Activated naive CD4-positive, alpha-beta T cell treated with anti-CD3 and anti-CD28 coated beads, Interleukin-2, amount 50 U/mL, for 72 hours (primary cell): Measurements from ENCODE around the gene IPO7. TPM values are rescaled to one million over a fixed set of nuclear protein-coding genes. Genes with fewer than 3 reads are reported as not detected.
"Not testable (repeated sequence)": the region's sequence is repeated elsewhere in the genome, so short reads cannot be mapped to it uniquely, and the experiment has no call there.

Experiments used
- ATAC-seq, 2 donors: fragments of 150-1000 bp; cut with Tn5 transposase; 2 replicates each; pipeline ENCODE4 v1.10.0; 2021; ENCODE audit warnings: mild to moderate bottlenecking in 2 of 2, moderate library complexity in 2 of 2
- DNase-seq, 2 donors: peaks; one replicate each; pipeline ENCODE4 v3.0.0; 2021 to 2022; ENCODE audit warnings: low spot score in 2 of 2
- H3K27ac Mint-ChIP-seq, 2 donors: one replicate each; pipeline ENCODE4 v1.8.0; 2022; ENCODE audit warnings: mild to moderate bottlenecking in 2 of 2, mixed read lengths in 2 of 2
- H3K36me3 Mint-ChIP-seq, 2 donors: one replicate each; pipeline ENCODE4 v1.8.0; 2022; ENCODE audit warnings: mixed read lengths in 2 of 2
- H3K9me3 Mint-ChIP-seq, 2 donors: one replicate each; pipeline ENCODE4 v1.8.0; 2022; ENCODE audit warnings: mixed read lengths in 2 of 2
- total RNA-seq, 2 donors: library from RNA; stranded (reverse); gene quantifications; one replicate each; pipeline ENCODE4 v1.2.3, GENCODE V29; 2022

IPO7 gene
- total RNA-seq: 100 to 1,000 TPM; 146 to 147 TPM

- Mint-ChIP-seq H3K9me3 (peaks cover 0 to 5% of the 10 kb centered on the region in 2 donors), H3K36me3 (peaks cover 25 to 27% of the 10 kb centered on the region in 2 donors), H3K27ac (peak within 1 kb of the TSS; percentile 97)
- peak; percentile 98 to 99 for ATAC-seq
- DNase-seq: peak; percentile 85 to 89
Observed at GRCh38 chr11:9384535-9385326, at the start of gene IPO7. IPO7 (plus strand) TSS chr11:9384652; CDS start chr11:9384764, 112 bp downstream.

GRCh38 chr11:9341638-9342178 is 42.7 kb upstream of the IPO7 start:
- H3K27ac Mint-ChIP-seq: no peak overlapping the region
- ATAC-seq (no peak), DNase-seq (no peak)
- H3K36me3 Mint-ChIP-seq: no peaks in the 10 kb centered on the region
- H3K9me3 Mint-ChIP-seq: no peaks in the 10 kb centered on the region

GRCh38 chr11:9344061-9344680 is 40.3 kb upstream of the IPO7 start:
- Mint-ChIP-seq H3K27ac (no peak overlapping the region), H3K36me3 (no peaks in the 10 kb centered on the region), H3K9me3 (peaks cover 0 to 4% of the 10 kb centered on the region in 2 donors)
- DNase-seq: no peak
- no peak for ATAC-seq

GRCh38 chr11:9347100-9347499 is 37.4 kb upstream of the IPO7 start:
- H3K27ac Mint-ChIP-seq: no peak overlapping the region
- DNase-seq: no peak
- H3K36me3 Mint-ChIP-seq: no peaks in the 10 kb centered on the region
- H3K9me3 Mint-ChIP-seq: peaks cover 0 to 4% of the 10 kb centered on the region in 2 donors
- peak; percentile 30 to 44 for ATAC-seq

GRCh38 chr11:9347779-9348178 is 36.7 kb upstream of the IPO7 start:
- not testable (repeated sequence) for H3K27ac Mint-ChIP-seq, ATAC-seq, DNase-seq, H3K9me3 Mint-ChIP-seq, H3K36me3 Mint-ChIP-seq

- peaks cover 0 to 4% of the 10 kb centered on the region in 2 donors for H3K9me3 Mint-ChIP-seq
- no peaks in the 10 kb centered on the region for H3K36me3 Mint-ChIP-seq
- H3K27ac Mint-ChIP-seq: no peak overlapping the region
- DNase-seq (no peak), ATAC-seq (no peak)
Observed at GRCh38 chr11:9351321-9351881, 33.1 kb upstream of the IPO7 start.

GRCh38 chr11:9357041-9357440 is 27.4 kb upstream of the IPO7 start:
- no peak for DNase-seq
- Mint-ChIP-seq H3K27ac (no peak overlapping the region), H3K9me3 (no peaks in the 10 kb centered on the region), H3K36me3 (no peaks in the 10 kb centered on the region)
- ATAC-seq: no peak

GRCh38 chr11:9360862-9361622 is 23.4 kb upstream of the IPO7 start:
- ATAC-seq, H3K36me3 Mint-ChIP-seq, H3K27ac Mint-ChIP-seq, DNase-seq, H3K9me3 Mint-ChIP-seq: not testable (repeated sequence)

- H3K9me3 Mint-ChIP-seq: no peaks in the 10 kb centered on the region
- ATAC-seq (peak in 1 of 2 donors; percentile 37), DNase-seq (peak in 1 of 2 donors; percentile 18)
- H3K36me3 Mint-ChIP-seq: no peaks in the 10 kb centered on the region
- peak overlapping the region; percentile 29 to 97 for H3K27ac Mint-ChIP-seq
Observed at GRCh38 chr11:9362393-9362863, 22.0 kb upstream of the IPO7 start.

GRCh38 chr11:9363954-9364912 is 20.2 kb upstream of the IPO7 start:
- Mint-ChIP-seq H3K36me3 (no peaks in the 10 kb centered on the region), H3K27ac (peak overlapping the region; percentile 84 to 91), H3K9me3 (no peaks in the 10 kb centered on the region)
- ATAC-seq (peak; percentile 87 to 98), DNase-seq (peak; percentile 75 to 93)

- ATAC-seq (no peak), DNase-seq (no peak)
- Mint-ChIP-seq H3K9me3 (no peaks in the 10 kb centered on the region), H3K36me3 (no peaks in the 10 kb centered on the region), H3K27ac (no peak overlapping the region)
Observed at GRCh38 chr11:9367551-9367950, 16.9 kb upstream of the IPO7 start.

- Mint-ChIP-seq H3K27ac (no peak overlapping the region), H3K36me3 (no peaks in the 10 kb centered on the region), H3K9me3 (no peaks in the 10 kb centered on the region)
- DNase-seq (no peak), ATAC-seq (no peak)
Observed at GRCh38 chr11:9377036-9377435, 7.4 kb upstream of the IPO7 start.

GRCh38 chr11:9379041-9379440 is 5.4 kb upstream of the IPO7 start:
- no peak for DNase-seq
- Mint-ChIP-seq H3K27ac (no peak overlapping the region), H3K9me3 (peaks cover 0 to under 1% of the 10 kb centered on the region in 2 donors), H3K36me3 (peaks cover under 1 to 1% of the 10 kb centered on the region in 2 donors)
- no peak for ATAC-seq

GRCh38 chr11:9380773-9381172 is 3.7 kb upstream of the IPO7 start:
- no peak for ATAC-seq
- Mint-ChIP-seq H3K9me3 (peaks cover 0 to 5% of the 10 kb centered on the region in 2 donors), H3K27ac (peak overlapping the region; percentile 16 to 44), H3K36me3 (peaks cover 18% of the 10 kb centered on the region in 2 donors)
- DNase-seq: no peak

GRCh38 chr11:9385327-9385899 is 961 bp downstream of the IPO7 start:
- ATAC-seq: peak in 1 of 2 donors; percentile 9
- Mint-ChIP-seq H3K9me3 (peaks cover 0 to 5% of the 10 kb centered on the region in 2 donors), H3K36me3 (peaks cover 25 to 27% of the 10 kb centered on the region in 2 donors), H3K27ac (peak overlapping the region; percentile 97)
- no peak for DNase-seq
